HFF-Myc (cell line): Measurements from ENCODE around the gene NR6A1.

Experiments
- DNase-seq: peaks from one replicate; pipeline ENCODE4 v3.0.0-alpha.2; 2011; ENCODE audit warnings: low read depth; ENCODE audit errors: extremely low read depth
- H3K4me3 ChIP-seq: replicated peaks from 2 replicates; pipeline ENCODE4 v1.5.1; 2011; ENCODE audit warnings: low read depth, mild to moderate bottlenecking, control low read depth, low read length
- TF ChIP-seq, protein P1 (sequence below): IDR thresholded peaks from 2 replicates; pipeline ENCODE4 v1.5.1; 2012; ENCODE audit warnings: mild to moderate bottlenecking, low read depth, low read length, control low read depth; ENCODE audit errors: missing control alignments

The NR6A1 gene

DNA sequence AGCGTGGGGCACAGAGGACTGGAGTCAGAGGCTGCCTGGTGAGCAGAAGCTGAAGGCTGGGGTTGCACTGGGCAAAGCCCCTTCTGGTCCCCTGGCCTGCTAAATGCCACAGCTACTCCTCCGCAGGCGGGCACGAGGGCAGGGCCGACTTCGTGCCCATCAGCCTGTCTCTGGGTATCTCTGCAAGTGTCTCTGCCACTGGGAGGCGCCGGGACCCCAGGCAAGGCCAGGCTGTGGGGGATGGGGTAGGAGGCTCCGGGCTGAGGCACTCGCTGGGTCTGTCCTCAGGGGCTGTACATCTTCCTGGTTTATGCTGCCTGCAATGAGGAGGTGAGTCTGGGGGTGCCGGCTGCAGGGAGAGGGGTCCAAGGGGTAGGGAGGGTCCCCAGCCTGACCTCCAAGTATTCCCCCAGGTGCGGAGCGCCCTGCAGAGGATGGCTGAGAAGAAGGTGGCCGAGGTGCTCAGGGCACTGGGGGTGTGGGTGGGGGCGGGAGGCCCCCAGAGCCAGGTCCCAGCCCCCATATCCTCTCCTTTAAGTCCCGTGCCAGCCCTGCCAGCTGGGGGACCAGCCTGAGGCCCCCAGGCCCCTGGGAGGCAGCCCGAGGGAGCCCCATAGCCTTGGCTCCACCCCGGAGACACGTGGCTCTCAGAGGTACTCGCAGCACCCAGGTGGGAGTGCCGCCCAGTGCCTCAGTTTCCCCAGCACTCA, 295.8 kb downstream of the NR6A1 start:
- H3K4me3 ChIP-seq: no peak overlapping the region
- DNase-seq: no peak
- TF ChIP-seq, protein P1, sequence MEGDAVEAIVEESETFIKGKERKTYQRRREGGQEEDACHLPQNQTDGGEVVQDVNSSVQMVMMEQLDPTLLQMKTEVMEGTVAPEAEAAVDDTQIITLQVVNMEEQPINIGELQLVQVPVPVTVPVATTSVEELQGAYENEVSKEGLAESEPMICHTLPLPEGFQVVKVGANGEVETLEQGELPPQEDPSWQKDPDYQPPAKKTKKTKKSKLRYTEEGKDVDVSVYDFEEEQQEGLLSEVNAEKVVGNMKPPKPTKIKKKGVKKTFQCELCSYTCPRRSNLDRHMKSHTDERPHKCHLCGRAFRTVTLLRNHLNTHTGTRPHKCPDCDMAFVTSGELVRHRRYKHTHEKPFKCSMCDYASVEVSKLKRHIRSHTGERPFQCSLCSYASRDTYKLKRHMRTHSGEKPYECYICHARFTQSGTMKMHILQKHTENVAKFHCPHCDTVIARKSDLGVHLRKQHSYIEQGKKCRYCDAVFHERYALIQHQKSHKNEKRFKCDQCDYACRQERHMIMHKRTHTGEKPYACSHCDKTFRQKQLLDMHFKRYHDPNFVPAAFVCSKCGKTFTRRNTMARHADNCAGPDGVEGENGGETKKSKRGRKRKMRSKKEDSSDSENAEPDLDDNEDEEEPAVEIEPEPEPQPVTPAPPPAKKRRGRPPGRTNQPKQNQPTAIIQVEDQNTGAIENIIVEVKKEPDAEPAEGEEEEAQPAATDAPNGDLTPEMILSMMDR: no peak

GRCh38 chr9:124474151-124474550, 297.0 kb downstream of the NR6A1 start:
- no peak overlapping the region for H3K4me3 ChIP-seq
- TF ChIP-seq, protein P1: no peak
- no peak for DNase-seq

- TF ChIP-seq, protein P1: no peak
- H3K4me3 ChIP-seq: no peak overlapping the region
- no peak for DNase-seq
Observed at GRCh38 chr9:124473310-124473709, 297.8 kb downstream of the NR6A1 start.

GRCh38 chr9:124472770-124473169, 298.3 kb downstream of the NR6A1 start:
- H3K4me3 ChIP-seq: no peak overlapping the region
- no peak for DNase-seq
- TF ChIP-seq, protein P1: no peak

DNA sequence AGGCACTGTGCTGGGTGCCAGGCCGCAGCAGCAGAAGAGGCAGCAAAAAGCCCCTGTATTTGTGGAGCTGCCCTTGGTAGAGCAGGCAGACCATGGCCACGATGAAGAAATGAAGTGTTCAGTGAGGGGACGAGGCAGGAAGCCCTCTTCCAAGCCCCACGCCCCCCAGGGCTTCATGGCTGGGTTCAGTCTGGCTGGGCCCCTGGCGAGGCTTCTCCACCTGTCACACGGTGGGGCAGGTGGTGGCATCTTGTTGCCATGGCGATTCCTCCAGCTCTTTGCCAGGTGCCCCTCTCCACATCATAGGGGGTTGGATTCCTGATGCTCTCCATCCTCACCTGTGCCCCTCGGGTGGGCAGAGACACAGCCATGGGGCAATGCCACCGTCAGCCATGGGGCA, 299.4 kb downstream of the NR6A1 start:
- TF ChIP-seq, protein P1: no peak
- no peak for DNase-seq
- H3K4me3 ChIP-seq: no peak overlapping the region

- TF ChIP-seq, protein P1: no peak
- no peak overlapping the region for H3K4me3 ChIP-seq
Observed at GRCh38 chr9:124470726-124471125, 300.4 kb downstream of the NR6A1 start.

DNA sequence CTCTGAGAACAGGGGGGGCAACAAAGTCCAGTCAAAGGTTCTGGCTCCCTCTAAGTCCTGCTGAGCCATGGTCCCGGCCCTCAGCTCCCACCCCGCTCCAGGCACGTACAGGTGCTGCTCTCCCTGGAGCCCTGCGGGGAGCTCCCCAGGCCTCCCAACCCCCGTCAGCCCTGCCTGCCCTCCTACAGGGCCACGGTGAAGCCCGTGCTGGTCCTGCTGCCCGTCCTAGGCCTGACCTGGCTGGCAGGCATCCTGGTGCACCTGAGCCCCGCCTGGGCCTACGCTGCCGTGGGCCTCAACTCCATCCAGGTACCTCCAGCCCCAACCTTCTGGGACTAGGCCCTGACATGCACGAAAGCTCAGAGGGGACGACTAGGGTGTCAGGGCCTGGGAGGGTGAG, 300.8 kb downstream of the NR6A1 start:
- H3K4me3 ChIP-seq: no peak overlapping the region
- TF ChIP-seq, protein P1: no peak

More at GRCh38 chr9:124470726-124471125, 300.4 kb downstream of the NR6A1 start:
- no peak for DNase-seq

More for the DNA sequence above, 300.8 kb downstream of the NR6A1 start:
- no peak for DNase-seq
